Activated T-helper 1 cell treated with anti-CD3 and anti-CD28 coated beads, Interleukin-12 subunit alpha, Interleukin-12 subunit beta, Interleukin-2, Interleukin-4 antibody, amounts not matched to agents 30 ng/mL and 10 ng/mL and 1 ng/mL, durations not matched to agents 14 hours and 24 hours and 36 hours (primary cell): ENCODE data around the gene MAFG. TPM values are rescaled to one million over a fixed set of nuclear protein-coding genes. Genes with fewer than 3 reads are reported as not detected.
"Not testable (repeated sequence)": the region's sequence is repeated elsewhere in the genome, so short reads cannot be mapped to it uniquely, and the experiment has no call there.

Experiments used
- DNase-seq: peaks from one replicate; pipeline ENCODE4 v3.0.0; 2021; ENCODE audit warnings: low spot score
- H3K27ac Mint-ChIP-seq: one replicate; pipeline ENCODE4 v1.8.0; 2021; ENCODE audit warnings: mild to moderate bottlenecking, mixed read lengths
- H3K27me3 Mint-ChIP-seq: one replicate; pipeline ENCODE4 v1.8.0; 2022; ENCODE audit warnings: mild to moderate bottlenecking, moderate library complexity, mixed read lengths; ENCODE audit not compliant: insufficient read depth
- H3K36me3 Mint-ChIP-seq: one replicate; pipeline ENCODE4 v1.8.0; 2021; ENCODE audit warnings: low read depth, mixed read lengths
- H3K4me1 Mint-ChIP-seq: one replicate; pipeline ENCODE4 v1.8.0; 2021; ENCODE audit warnings: low read depth, mixed read lengths
- H3K4me3 Mint-ChIP-seq: one replicate; pipeline ENCODE4 v1.8.0; 2021; ENCODE audit warnings: mild to moderate bottlenecking, moderate library complexity, mixed read lengths
- H3K9me3 Mint-ChIP-seq: one replicate; pipeline ENCODE4 v1.8.0; 2021; ENCODE audit warnings: mixed read lengths
- intact Hi-C: fragments of 100-400 bp; cut with micrococcal nuclease; formaldehyde crosslinking; loops from one replicate; pipeline ENCODE4 v1.15.1; 2024
- total RNA-seq: library from RNA; stranded (reverse); gene quantifications from 2 replicates; pipeline ENCODE4 v1.2.3, GENCODE V29; 2022

Gene MAFG
- total RNA-seq, 1 donor from 2014 or later, result 33.8 TPM

- H3K27ac Mint-ChIP-seq, result peak overlapping the region; percentile 55
- H3K9me3 Mint-ChIP-seq, result no peaks in the 10 kb centered on the region
- no peak overlapping the region for H3K4me3 Mint-ChIP-seq
- intact Hi-C loops, result no loop called here
- peaks cover 36% of the 10 kb centered on the region for H3K4me1 Mint-ChIP-seq
- DNase-seq, result no peak
- peaks cover 20% of the 10 kb centered on the region for H3K36me3 Mint-ChIP-seq
- no peaks in the 10 kb centered on the region for H3K27me3 Mint-ChIP-seq
Observed at GRCh38 chr17:81920612-81921536, 6.7 kb downstream of the MAFG start.

DNA sequence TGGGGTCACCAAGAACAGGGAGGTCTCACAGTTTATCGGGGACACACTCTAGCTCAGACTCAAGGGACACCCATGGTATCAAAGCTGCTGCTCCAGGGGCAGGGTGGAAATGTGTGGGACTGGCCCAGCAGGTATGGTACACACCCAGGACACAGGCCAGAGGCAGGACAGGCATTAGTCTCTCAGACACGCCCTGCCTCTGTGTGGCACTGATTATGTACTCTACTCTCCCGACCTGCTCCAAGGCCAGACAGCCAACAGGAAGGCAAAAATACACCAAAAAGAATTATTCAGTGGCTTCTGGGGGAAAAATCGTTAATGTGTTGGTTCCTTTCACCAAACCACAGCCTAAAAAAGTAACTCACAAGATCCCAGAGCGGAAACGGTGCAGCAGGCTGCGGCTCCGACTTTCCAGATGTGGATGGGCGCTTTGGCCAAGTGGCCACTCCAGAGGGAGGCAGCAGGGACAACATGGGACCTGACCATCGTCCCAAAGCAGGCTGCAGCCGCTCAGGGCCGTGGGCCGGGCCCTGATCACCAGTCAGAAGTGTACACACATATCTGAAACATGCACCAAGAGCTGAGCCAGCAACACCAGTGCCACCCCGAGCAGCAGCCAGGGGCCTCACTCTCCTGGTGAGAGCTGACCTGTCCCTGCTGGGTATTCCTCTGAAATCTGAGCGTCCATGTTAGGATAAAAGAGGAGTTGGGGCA, 8.5 kb downstream of the MAFG start:
- no peak for DNase-seq
- peak overlapping the region; percentile 87 for H3K27ac Mint-ChIP-seq
- no peaks in the 10 kb centered on the region for H3K27me3 Mint-ChIP-seq
- H3K9me3 Mint-ChIP-seq, result no peaks in the 10 kb centered on the region
- H3K4me1 Mint-ChIP-seq, result peaks cover 32% of the 10 kb centered on the region
- H3K4me3 Mint-ChIP-seq, result peak overlapping the region; percentile 88
- intact Hi-C loops, result loop anchor here (1.0 kb wide), 2 partner anchors 7 to 28 kb away; partner anchors contain the start of genes ALYREF and ANAPC11
- H3K36me3 Mint-ChIP-seq, result peaks cover 24% of the 10 kb centered on the region

- intact Hi-C loops, result loop anchor here (1.0 kb wide), 2 partner anchors 8 to 27 kb away; partner anchors contain the start of genes ALYREF and ANAPC11
- Mint-ChIP-seq H3K27ac (peak overlapping the region; percentile 87), H3K4me3 (peak overlapping the region; percentile 88), H3K4me1 (peaks cover 31% of the 10 kb centered on the region), H3K36me3 (peaks cover 27% of the 10 kb centered on the region)
- H3K27me3 Mint-ChIP-seq, H3K9me3 Mint-ChIP-seq, DNase-seq: not testable (repeated sequence)
Observed at GRCh38 chr17:81918333-81918669, 9.2 kb downstream of the MAFG start.

GRCh38 chr17:81917565-81918332, 9.8 kb downstream of the MAFG start, which contains the start of gene SIRT7:
TSS of gene SIRT7 (minus strand) at chr17:81918176. CDS start at chr17:81918131, 45 bp downstream.
- DNase-seq, result peak; percentile 72
- Mint-ChIP-seq H3K4me3 (peak within 1 kb of the TSS; percentile 90), H3K27ac (peak within 1 kb of the TSS; percentile 87), H3K9me3 (no peaks in the 10 kb centered on the region), H3K36me3 (peaks cover 33% of the 10 kb centered on the region), H3K4me1 (peaks cover 37% of the 10 kb centered on the region), H3K27me3 (no peaks in the 10 kb centered on the region)
- intact Hi-C loops, result loop anchor here (1.0 kb wide), 2 partner anchors 9 to 26 kb away; partner anchors contain the start of genes ALYREF and ANAPC11

GRCh38 chr17:81916234-81917001, 11.1 kb downstream of the MAFG start:
- intact Hi-C loops, result no loop called here
- H3K27ac Mint-ChIP-seq, result peak overlapping the region; percentile 79
- H3K36me3 Mint-ChIP-seq, result peaks cover 34% of the 10 kb centered on the region
- peak overlapping the region; percentile 90 for H3K4me3 Mint-ChIP-seq
- peaks cover 45% of the 10 kb centered on the region for H3K4me1 Mint-ChIP-seq
- no peak for DNase-seq
- H3K9me3 Mint-ChIP-seq, result no peaks in the 10 kb centered on the region
- H3K27me3 Mint-ChIP-seq, result no peaks in the 10 kb centered on the region

DNA sequence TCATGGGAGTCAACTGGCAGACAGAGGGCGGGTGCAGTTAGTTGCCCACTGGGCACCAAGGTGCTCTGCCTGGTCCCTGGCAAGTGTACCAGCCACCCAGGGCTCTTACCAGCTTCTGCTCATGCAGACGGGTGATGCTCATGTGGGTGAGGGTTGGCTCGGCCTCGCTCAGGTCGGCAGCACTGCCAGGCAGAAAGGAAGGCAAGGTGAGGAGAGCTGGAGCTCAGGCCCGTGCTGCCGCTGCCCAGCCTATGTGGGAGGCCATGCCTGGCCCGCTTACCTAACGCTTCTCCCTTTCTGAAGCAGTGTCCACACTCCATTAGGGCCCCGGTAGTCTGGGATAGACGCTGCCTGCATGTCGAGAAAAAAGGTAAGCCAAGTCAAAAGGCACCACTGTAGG, 12.2 kb downstream of the MAFG start:
- Mint-ChIP-seq H3K4me3 (no peak overlapping the region), H3K27ac (no peak overlapping the region), H3K9me3 (no peaks in the 10 kb centered on the region), H3K4me1 (peaks cover 45% of the 10 kb centered on the region), H3K36me3 (peaks cover 34% of the 10 kb centered on the region), H3K27me3 (no peaks in the 10 kb centered on the region)
- intact Hi-C loops, result no loop called here
- DNase-seq, result no peak

GRCh38 chr17:81914103-81914850, 13.3 kb downstream of the MAFG start:
- intact Hi-C loops, result no loop called here
- no peak for DNase-seq
- peaks cover 31% of the 10 kb centered on the region for H3K36me3 Mint-ChIP-seq
- no peak overlapping the region for H3K27ac Mint-ChIP-seq
- no peaks in the 10 kb centered on the region for H3K27me3 Mint-ChIP-seq
- H3K9me3 Mint-ChIP-seq, result no peaks in the 10 kb centered on the region
- H3K4me3 Mint-ChIP-seq, result no peak overlapping the region
- peaks cover 47% of the 10 kb centered on the region for H3K4me1 Mint-ChIP-seq

- Mint-ChIP-seq H3K4me3 (peak overlapping the region; percentile 15), H3K4me1 (peaks cover 39% of the 10 kb centered on the region), H3K27me3 (no peaks in the 10 kb centered on the region), H3K27ac (no peak overlapping the region), H3K9me3 (no peaks in the 10 kb centered on the region), H3K36me3 (peaks cover 26% of the 10 kb centered on the region)
- intact Hi-C loops, result no loop called here
- DNase-seq, result no peak
Observed at GRCh38 chr17:81913394-81914102, 14.0 kb downstream of the MAFG start.

GRCh38 chr17:81912441-81913309, 14.9 kb downstream of the MAFG start:
- no peak for DNase-seq
- Mint-ChIP-seq H3K27me3 (no peaks in the 10 kb centered on the region), H3K36me3 (peaks cover 29% of the 10 kb centered on the region), H3K9me3 (no peaks in the 10 kb centered on the region), H3K4me3 (peak overlapping the region; percentile 47), H3K4me1 (peaks cover 34% of the 10 kb centered on the region), H3K27ac (peak overlapping the region; percentile 32)
- intact Hi-C loops, result no loop called here

GRCh38 chr17:81911969-81912368, 15.6 kb downstream of the MAFG start:
- DNase-seq, result no peak
- Mint-ChIP-seq H3K4me1 (peaks cover 30% of the 10 kb centered on the region), H3K36me3 (peaks cover 24% of the 10 kb centered on the region), H3K27ac (peak overlapping the region; percentile 61), H3K4me3 (peak overlapping the region; percentile 71), H3K9me3 (no peaks in the 10 kb centered on the region), H3K27me3 (no peaks in the 10 kb centered on the region)
- intact Hi-C loops, result loop anchor here (1.0 to 2.0 kb wide), 4 partner anchors 15 to 80 kb away; partner anchors contain the start of genes ALYREF, ANAPC11, MAFG and P4HB
